Measurements from ENCODE around the gene STAC2. TPM values are rescaled to one million over a fixed set of nuclear protein-coding genes. Genes with fewer than 3 reads are reported as not detected.

The STAC2 gene
- polyA plus RNA-seq, 3 donors: not detected

DNA sequence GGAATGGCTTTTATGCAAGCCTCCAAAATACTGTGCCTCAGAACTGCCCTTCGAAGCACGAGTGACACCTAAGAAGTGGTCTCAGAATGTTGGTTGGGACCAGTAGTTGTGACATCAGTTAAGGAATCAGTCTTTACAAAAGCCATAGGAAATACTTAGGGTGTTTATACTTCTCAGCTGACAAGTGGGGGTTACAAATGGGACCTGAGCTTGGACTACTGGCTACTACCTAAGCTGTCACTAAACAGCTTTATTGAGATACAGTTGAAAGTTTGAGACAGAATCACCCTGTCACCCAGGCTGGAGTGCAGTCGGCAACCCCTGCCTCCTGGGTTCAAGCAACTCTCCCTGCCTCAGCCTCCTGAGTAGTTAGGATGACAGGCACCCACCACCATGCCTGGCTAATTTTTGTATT is 20.6 kb downstream of the STAC2 start:
- peaks cover 40% of the 10 kb centered on the region for H4K20me1 ChIP-seq (ENCODE audit: insufficient read depth, low read length)
- peaks cover 0 to 3% of the 10 kb centered on the region in 2 donors for H3K27me3 ChIP-seq (ENCODE audit: control insufficient read depth in 2 of 2, insufficient read depth in 2 of 2, low read length in 2 of 2)
- Mint-ChIP-seq H3K27ac (peak overlapping the region in 2 of 7 donors; percentile 30 to 42), H3K4me1 (peaks cover 24% of the 10 kb centered on the region), H3K27me3 (ENCODE audit: low read depth in 3 of 3) (peaks cover 2 to 13% (median 7%) of the 10 kb centered on the region in 3 donors), H3K9me3 (peaks cover 0 to under 1% (median 0%) of the 10 kb centered on the region in 7 donors), H3K36me3 (peaks cover 40 to 43% of the 10 kb centered on the region in 2 donors), H3K4me3 (no peak overlapping the region)
- TF ChIP-seq, protein P1, sequence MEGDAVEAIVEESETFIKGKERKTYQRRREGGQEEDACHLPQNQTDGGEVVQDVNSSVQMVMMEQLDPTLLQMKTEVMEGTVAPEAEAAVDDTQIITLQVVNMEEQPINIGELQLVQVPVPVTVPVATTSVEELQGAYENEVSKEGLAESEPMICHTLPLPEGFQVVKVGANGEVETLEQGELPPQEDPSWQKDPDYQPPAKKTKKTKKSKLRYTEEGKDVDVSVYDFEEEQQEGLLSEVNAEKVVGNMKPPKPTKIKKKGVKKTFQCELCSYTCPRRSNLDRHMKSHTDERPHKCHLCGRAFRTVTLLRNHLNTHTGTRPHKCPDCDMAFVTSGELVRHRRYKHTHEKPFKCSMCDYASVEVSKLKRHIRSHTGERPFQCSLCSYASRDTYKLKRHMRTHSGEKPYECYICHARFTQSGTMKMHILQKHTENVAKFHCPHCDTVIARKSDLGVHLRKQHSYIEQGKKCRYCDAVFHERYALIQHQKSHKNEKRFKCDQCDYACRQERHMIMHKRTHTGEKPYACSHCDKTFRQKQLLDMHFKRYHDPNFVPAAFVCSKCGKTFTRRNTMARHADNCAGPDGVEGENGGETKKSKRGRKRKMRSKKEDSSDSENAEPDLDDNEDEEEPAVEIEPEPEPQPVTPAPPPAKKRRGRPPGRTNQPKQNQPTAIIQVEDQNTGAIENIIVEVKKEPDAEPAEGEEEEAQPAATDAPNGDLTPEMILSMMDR (IDR thresholded peaks at IDR 0.05): no peak
- no peak for DNase-seq
- peaks cover 29 to 35% of the 10 kb centered on the region in 2 donors for H3K4me1 ChIP-seq (ENCODE audit: control insufficient read depth in 1 of 2, insufficient read depth in 2 of 2, low read length in 2 of 2)
- H3K4me2 ChIP-seq (replicated peaks; ENCODE audit: extremely low read depth, low read length, poor library complexity, severe bottlenecking): no peak overlapping the region
- peaks cover 39 to 41% of the 10 kb centered on the region in 2 donors for H3K36me3 ChIP-seq (replicated peaks in 1 of 2; ENCODE audit: control insufficient read depth in 1 of 2, insufficient read depth in 2 of 2, low read length in 2 of 2)
- no peaks in the 10 kb centered on the region for H3K9me3 ChIP-seq (replicated peaks in 1 of 2; ENCODE audit: control insufficient read depth in 1 of 2, insufficient read depth in 1 of 2, low read length in 2 of 2)
- no peak overlapping the region for H2AFZ ChIP-seq (ENCODE audit: insufficient read depth, low read depth, low read length, poor library complexity, severe bottlenecking)
- WGBS (ENCODE audit: insufficient coverage): no CpG with 5 or more reads among the region's 3 CpGs
- peaks cover 27% of the 10 kb centered on the region for H3K79me2 ChIP-seq (ENCODE audit: insufficient read depth, low read length)
- H3K9ac ChIP-seq (ENCODE audit: insufficient read depth, low read length, poor library complexity, severe bottlenecking): no peak overlapping the region
- no peak overlapping the region for H3K27ac ChIP-seq (ENCODE audit: low read depth in 1 of 2, low read length in 2 of 2)
- intact Hi-C loops (cut with micrococcal nuclease): loop anchor here in 1 of 2 donors (5.0 kb wide), 1 partner anchor 37 kb away; no protein-coding TSS in a partner anchor
- no peak overlapping the region for H3K4me3 ChIP-seq (replicated peaks in 1 of 3; ENCODE audit: low read depth in 2 of 3, low read length in 3 of 3)

DNA sequence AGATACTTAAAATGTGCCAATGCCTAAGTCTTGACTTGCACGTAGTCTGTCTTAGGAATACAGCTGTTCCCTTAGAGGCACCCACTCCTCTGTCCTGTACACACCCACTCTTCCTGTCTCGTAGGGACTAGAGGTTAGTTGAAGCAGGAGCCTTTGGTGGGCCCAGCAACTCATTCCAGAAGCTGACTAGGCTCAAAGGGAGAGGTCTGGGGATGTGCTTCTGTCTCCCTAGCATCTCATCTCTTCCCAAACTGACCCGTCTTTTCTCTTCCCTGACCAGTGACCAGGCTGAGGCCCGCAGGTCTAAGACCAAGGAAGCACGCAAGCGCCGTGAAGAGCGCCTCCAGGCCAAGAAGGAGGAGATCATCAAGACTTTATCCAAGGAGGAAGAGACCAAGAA is 21.5 kb downstream of the STAC2 start:
- no CpG with 5 or more reads among the region's 8 CpGs for WGBS (ENCODE audit: insufficient coverage)
- Mint-ChIP-seq H3K36me3 (peaks cover 40 to 43% of the 10 kb centered on the region in 2 donors), H3K27ac (peak overlapping the region in 1 of 7 donors; percentile 70), H3K9me3 (no peaks in the 10 kb centered on the region), H3K27me3 (ENCODE audit: low read depth in 3 of 3) (peaks cover 0 to 5% (median 2%) of the 10 kb centered on the region in 3 donors), H3K4me3 (no peak overlapping the region), H3K4me1 (peaks cover 26% of the 10 kb centered on the region)
- Histone ChIP-seq H3K27ac (ENCODE audit: low read depth in 1 of 2, low read length in 2 of 2) (peak overlapping the region in 1 of 2 donors; percentile 14), H3K4me3 (replicated peaks in 1 of 3; ENCODE audit: low read depth in 2 of 3, low read length in 3 of 3) (no peak overlapping the region), H4K20me1 (ENCODE audit: insufficient read depth, low read length) (peaks cover 40% of the 10 kb centered on the region), H3K9ac (ENCODE audit: insufficient read depth, low read length, poor library complexity, severe bottlenecking) (no peak overlapping the region), H2AFZ (ENCODE audit: insufficient read depth, low read depth, low read length, poor library complexity, severe bottlenecking) (no peak overlapping the region), H3K9me3 (replicated peaks in 1 of 2; ENCODE audit: control insufficient read depth in 1 of 2, insufficient read depth in 1 of 2, low read length in 2 of 2) (no peaks in the 10 kb centered on the region), H3K27me3 (ENCODE audit: control insufficient read depth in 2 of 2, insufficient read depth in 2 of 2, low read length in 2 of 2) (no peaks in the 10 kb centered on the region), H3K36me3 (replicated peaks in 1 of 2; ENCODE audit: control insufficient read depth in 1 of 2, insufficient read depth in 2 of 2, low read length in 2 of 2) (peaks cover 39 to 41% of the 10 kb centered on the region in 2 donors), H3K4me2 (replicated peaks; ENCODE audit: extremely low read depth, low read length, poor library complexity, severe bottlenecking) (no peak overlapping the region), H3K4me1 (ENCODE audit: control insufficient read depth in 1 of 2, insufficient read depth in 2 of 2, low read length in 2 of 2) (peaks cover 24 to 32% of the 10 kb centered on the region in 2 donors), H3K79me2 (ENCODE audit: insufficient read depth, low read length) (peaks cover 28% of the 10 kb centered on the region)
- no peak for DNase-seq
- intact Hi-C loops (cut with micrococcal nuclease): no loop called here
- TF ChIP-seq, protein P1 (IDR thresholded peaks at IDR 0.05): no peak

Data from CD14-positive monocyte (primary cell).